Prostate gland (tissue), 2 donors: ENCODE data around the gene FUT2.

Experiments
- CTCF ChIP-seq, 4 experiments: fragments of 200-600 bp in 2 of 4; fragments of 450-650 bp in 2 of 4; sonication (generic) in 2 of 4; IDR thresholded peaks; 1 replicate in 3 of 4; 2 replicates in 1 of 4; pipeline ENCODE4 v1.5.1; 2016 to 2019; ENCODE audit warnings: antibody characterized with exemption in 4 of 4, mild to moderate bottlenecking in 2 of 4, moderate library complexity in 2 of 4
- POLR2A ChIP-seq: fragments of 450-650 bp; IDR thresholded peaks from one replicate; pipeline ENCODE4 v1.6.1; 2016; ENCODE audit warnings: antibody characterized with exemption, mild to moderate bottlenecking
- POLR2AphosphoS5 ChIP-seq: sonication (generic); formaldehyde crosslinking; IDR thresholded peaks from one replicate; pipeline ENCODE4 v1.6.1; 2017; ENCODE audit warnings: antibody characterized with exemption

GRCh38 chr19:48689449-48689848 is 6.3 kb upstream of the FUT2 start:
- no peak for TF ChIP-seq CTCF (IDR thresholded peaks at IDR 0.05)
- no peak for TF ChIP-seq POLR2A
- TF ChIP-seq POLR2AphosphoS5 = peak; percentile 35
